H1 (cell line): Measurements from ENCODE around the gene SLC25A47.

Experiments used
- CHD1 ChIP-seq: IDR thresholded peaks from 2 replicates; pipeline ENCODE4 v1.6.1; 2012; ENCODE audit warnings: low read depth, low read length, improper control_type of control experiment
- CTCF ChIP-seq, 3 experiments: IDR thresholded peaks; 1 replicate in 2 of 3; 2 replicates in 1 of 3; pipeline versions ENCODE4 v1.5.1 to v1.6.1; 2011; ENCODE audit warnings: low read length in 3 of 3, mild to moderate bottlenecking in 3 of 3, inconsistent platforms in 2 of 3, low read depth in 1 of 3, moderate library complexity in 1 of 3; ENCODE audit not compliant: insufficient read depth in 1 of 3; ENCODE audit errors: control extremely low read depth in 1 of 3
- EZH2 ChIP-seq: fragments of 200-600 bp; sonication (generic); IDR thresholded peaks from 2 replicates; pipeline ENCODE4 v1.7.1; 2012; ENCODE audit warnings: low read depth, mild to moderate bottlenecking, moderate library complexity, low read length, inconsistent platforms; ENCODE audit not compliant: severe bottlenecking
- HDAC6 ChIP-seq: IDR thresholded peaks from one replicate; pipeline ENCODE4 v1.7.1; 2012; ENCODE audit warnings: low read depth, mild to moderate bottlenecking, inconsistent platforms, low read length, moderate library complexity
- KDM1A ChIP-seq: fragments of 200-600, 300-600 bp; sonication (generic); IDR thresholded peaks from 2 replicates; pipeline ENCODE4 v1.7.1; 2016; ENCODE audit warnings: mild to moderate bottlenecking, low read length, borderline replicate concordance
- MAFK ChIP-seq: IDR thresholded peaks from 2 replicates; pipeline ENCODE4 v1.6.1; 2012; ENCODE audit warnings: low read depth, mild to moderate bottlenecking, improper control_type of control experiment, low read length
- POLR2A ChIP-seq, 2 experiments: IDR thresholded peaks; 1 replicate in 1 of 2; 2 replicates in 1 of 2; pipeline ENCODE4 v1.6.1; 2011; ENCODE audit warnings: low read depth in 2 of 2, low read length in 2 of 2, mild to moderate bottlenecking in 2 of 2; ENCODE audit errors: control extremely low read depth in 1 of 2
- SAP30 ChIP-seq: fragments of 300-600 bp; sonication (generic); IDR thresholded peaks from 2 replicates; pipeline ENCODE4 v1.7.1; 2012; ENCODE audit warnings: low read length, moderate library complexity, mild to moderate bottlenecking, inconsistent platforms; ENCODE audit not compliant: insufficient read depth, insufficient replicate concordance
- SIN3A ChIP-seq, 2 experiments: IDR thresholded peaks in 1 of 2; conservative IDR thresholded peaks in 1 of 2; 2 replicates each; pipeline ENCODE4 v1.6.1; 2011 to 2012; ENCODE audit warnings: low read length in 2 of 2, improper control_type of control experiment in 1 of 2, low read depth in 1 of 2, mild to moderate bottlenecking in 1 of 2
- USF2 ChIP-seq: IDR thresholded peaks from 2 replicates; pipeline ENCODE4 v1.6.1; 2011; ENCODE audit warnings: low read length, improper control_type of control experiment

- TF ChIP-seq KDM1A (no peak), MAFK (no peak), CHD1 (no peak), POLR2A (IDR thresholded peaks at IDR 0.05; ENCODE audit: control extremely low read depth in 1 of 2, low read depth in 2 of 2, low read length in 2 of 2) (peak in 1 of 2 experiments; percentile 17; a peak in 1 of 3 replicates), USF2 (no peak), HDAC6 (no peak), SAP30 (no peak), SIN3A (conservative IDR thresholded peaks at IDR 0.05 in 1 of 2, IDR thresholded peaks at IDR 0.05 in 1 of 2; ENCODE audit: low read depth in 1 of 2, low read length in 2 of 2) (no peak), CTCF (IDR thresholded peaks at IDR 0.05; ENCODE audit: control extremely low read depth in 1 of 3, insufficient read depth in 1 of 3, low read depth in 1 of 3, low read length in 3 of 3) (no peak), EZH2 (no peak)
Observed at GRCh38 chr14:100282766-100283419, 40.2 kb upstream of the SLC25A47 start.
